ENCODE measurements around the gene TMEM161A. TPM values are rescaled to one million over a fixed set of nuclear protein-coding genes. Genes with fewer than 3 reads are reported as not detected.

TMEM161A gene
- total and polyA plus RNA-seq, 9 of the 15 experiments (the other 6 are each of a cell fraction or from before 2014, with no cell fraction given), result 0.63 to 92.3 (median 38.9) TPM

DNA sequence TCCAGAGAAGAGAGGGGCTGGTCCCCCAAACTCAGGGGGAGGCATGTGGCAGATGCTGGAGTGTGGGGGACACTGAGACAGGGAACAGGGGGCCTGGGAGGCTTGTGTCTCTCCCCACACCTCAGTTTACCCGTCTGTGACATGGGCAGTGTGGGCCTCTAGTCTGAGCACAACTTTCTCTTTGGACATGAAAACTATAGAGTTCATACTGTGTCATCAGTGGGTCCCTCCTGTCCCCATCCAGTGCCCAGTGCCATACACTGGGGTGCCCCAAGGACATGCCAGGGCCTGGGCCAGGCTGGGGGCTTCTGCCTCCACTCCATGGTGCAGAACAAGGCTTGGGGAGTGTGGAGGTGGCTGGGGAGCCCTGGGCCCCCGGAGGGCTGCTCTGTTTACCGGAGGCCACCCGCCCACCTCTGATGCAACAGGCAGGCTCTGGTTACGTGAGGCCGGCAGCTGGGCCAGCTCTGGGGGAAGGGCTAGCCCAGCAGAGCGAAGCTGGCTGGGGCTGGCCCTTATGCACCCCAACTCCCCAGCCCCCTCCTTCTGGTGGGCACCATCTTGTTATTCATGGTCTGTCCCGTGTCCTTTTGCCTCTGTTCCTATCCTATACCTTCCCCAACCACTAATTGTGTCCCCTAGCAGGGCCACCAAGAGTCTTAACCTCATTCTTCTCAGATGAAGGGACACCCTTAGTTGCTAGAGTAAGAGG lies 33.7 kb upstream of the TMEM161A start (continued):
- TF ChIP-seq ZNF175 (CRISPR knock-in tag; IDR thresholded peaks at IDR 0.05; ENCODE audit: low read depth) (no peak), MIER1 (IDR thresholded peaks at IDR 0.05; ENCODE audit: low read depth) (no peak), JUND (IDR thresholded peaks at IDR 0.05; ENCODE audit: borderline replicate concordance, low read depth, low read length) (peak; percentile 77), JUND (tag; IDR thresholded peaks at IDR 0.05; ENCODE audit: borderline replicate concordance, low read depth, low read length) (no peak; the same call in 2 of the 3 replicates), FOXK1 (CRISPR knock-in tag; IDR thresholded peaks at IDR 0.05; ENCODE audit: borderline replicate concordance) (no peak), OTX1 (CRISPR knock-in tag; IDR thresholded peaks at IDR 0.05) (no peak), SIN3A (IDR thresholded peaks at IDR 0.05; ENCODE audit: borderline replicate concordance in 2 of 2, control insufficient read depth in 1 of 2, low read depth in 2 of 2, low read length in 2 of 2) (no peak), GABPB1 (CRISPR knock-in tag; IDR thresholded peaks at IDR 0.05) (no peak), TAF1 (IDR thresholded peaks at IDR 0.05; ENCODE audit: control insufficient read depth, extremely low read depth, insufficient read depth, low read length, severe bottlenecking) (no peak), HDAC6 (IDR thresholded peaks at IDR 0.05; ENCODE audit: low read depth, low read length) (no peak), RAD21 (CRISPR knock-in tag; conservative IDR thresholded peaks at IDR 0.05 in 1 of 2, IDR thresholded peaks at IDR 0.05 in 1 of 2) (no peak), PRMT5 (CRISPR knock-in tag; IDR thresholded peaks at IDR 0.05) (no peak), ETS2 (tag; IDR thresholded peaks at IDR 0.05; ENCODE audit: borderline replicate concordance, poor library complexity, severe bottlenecking) (no peak), CHD4 (IDR thresholded peaks at IDR 0.05; ENCODE audit: insufficient read depth, insufficient replicate concordance, low read depth, low read length, poor library complexity, severe bottlenecking) (peak; percentile 87), EP300 (IDR thresholded peaks at IDR 0.05; ENCODE audit: low read length) (peak; percentile 55; the same call in 1 of the 2 replicates)
- TF ChIP-seq, protein P1, sequence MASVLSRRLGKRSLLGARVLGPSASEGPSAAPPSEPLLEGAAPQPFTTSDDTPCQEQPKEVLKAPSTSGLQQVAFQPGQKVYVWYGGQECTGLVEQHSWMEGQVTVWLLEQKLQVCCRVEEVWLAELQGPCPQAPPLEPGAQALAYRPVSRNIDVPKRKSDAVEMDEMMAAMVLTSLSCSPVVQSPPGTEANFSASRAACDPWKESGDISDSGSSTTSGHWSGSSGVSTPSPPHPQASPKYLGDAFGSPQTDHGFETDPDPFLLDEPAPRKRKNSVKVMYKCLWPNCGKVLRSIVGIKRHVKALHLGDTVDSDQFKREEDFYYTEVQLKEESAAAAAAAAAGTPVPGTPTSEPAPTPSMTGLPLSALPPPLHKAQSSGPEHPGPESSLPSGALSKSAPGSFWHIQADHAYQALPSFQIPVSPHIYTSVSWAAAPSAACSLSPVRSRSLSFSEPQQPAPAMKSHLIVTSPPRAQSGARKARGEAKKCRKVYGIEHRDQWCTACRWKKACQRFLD (CRISPR knock-in tag; IDR thresholded peaks at IDR 0.05), result no peak
- TF ChIP-seq, protein P2, sequence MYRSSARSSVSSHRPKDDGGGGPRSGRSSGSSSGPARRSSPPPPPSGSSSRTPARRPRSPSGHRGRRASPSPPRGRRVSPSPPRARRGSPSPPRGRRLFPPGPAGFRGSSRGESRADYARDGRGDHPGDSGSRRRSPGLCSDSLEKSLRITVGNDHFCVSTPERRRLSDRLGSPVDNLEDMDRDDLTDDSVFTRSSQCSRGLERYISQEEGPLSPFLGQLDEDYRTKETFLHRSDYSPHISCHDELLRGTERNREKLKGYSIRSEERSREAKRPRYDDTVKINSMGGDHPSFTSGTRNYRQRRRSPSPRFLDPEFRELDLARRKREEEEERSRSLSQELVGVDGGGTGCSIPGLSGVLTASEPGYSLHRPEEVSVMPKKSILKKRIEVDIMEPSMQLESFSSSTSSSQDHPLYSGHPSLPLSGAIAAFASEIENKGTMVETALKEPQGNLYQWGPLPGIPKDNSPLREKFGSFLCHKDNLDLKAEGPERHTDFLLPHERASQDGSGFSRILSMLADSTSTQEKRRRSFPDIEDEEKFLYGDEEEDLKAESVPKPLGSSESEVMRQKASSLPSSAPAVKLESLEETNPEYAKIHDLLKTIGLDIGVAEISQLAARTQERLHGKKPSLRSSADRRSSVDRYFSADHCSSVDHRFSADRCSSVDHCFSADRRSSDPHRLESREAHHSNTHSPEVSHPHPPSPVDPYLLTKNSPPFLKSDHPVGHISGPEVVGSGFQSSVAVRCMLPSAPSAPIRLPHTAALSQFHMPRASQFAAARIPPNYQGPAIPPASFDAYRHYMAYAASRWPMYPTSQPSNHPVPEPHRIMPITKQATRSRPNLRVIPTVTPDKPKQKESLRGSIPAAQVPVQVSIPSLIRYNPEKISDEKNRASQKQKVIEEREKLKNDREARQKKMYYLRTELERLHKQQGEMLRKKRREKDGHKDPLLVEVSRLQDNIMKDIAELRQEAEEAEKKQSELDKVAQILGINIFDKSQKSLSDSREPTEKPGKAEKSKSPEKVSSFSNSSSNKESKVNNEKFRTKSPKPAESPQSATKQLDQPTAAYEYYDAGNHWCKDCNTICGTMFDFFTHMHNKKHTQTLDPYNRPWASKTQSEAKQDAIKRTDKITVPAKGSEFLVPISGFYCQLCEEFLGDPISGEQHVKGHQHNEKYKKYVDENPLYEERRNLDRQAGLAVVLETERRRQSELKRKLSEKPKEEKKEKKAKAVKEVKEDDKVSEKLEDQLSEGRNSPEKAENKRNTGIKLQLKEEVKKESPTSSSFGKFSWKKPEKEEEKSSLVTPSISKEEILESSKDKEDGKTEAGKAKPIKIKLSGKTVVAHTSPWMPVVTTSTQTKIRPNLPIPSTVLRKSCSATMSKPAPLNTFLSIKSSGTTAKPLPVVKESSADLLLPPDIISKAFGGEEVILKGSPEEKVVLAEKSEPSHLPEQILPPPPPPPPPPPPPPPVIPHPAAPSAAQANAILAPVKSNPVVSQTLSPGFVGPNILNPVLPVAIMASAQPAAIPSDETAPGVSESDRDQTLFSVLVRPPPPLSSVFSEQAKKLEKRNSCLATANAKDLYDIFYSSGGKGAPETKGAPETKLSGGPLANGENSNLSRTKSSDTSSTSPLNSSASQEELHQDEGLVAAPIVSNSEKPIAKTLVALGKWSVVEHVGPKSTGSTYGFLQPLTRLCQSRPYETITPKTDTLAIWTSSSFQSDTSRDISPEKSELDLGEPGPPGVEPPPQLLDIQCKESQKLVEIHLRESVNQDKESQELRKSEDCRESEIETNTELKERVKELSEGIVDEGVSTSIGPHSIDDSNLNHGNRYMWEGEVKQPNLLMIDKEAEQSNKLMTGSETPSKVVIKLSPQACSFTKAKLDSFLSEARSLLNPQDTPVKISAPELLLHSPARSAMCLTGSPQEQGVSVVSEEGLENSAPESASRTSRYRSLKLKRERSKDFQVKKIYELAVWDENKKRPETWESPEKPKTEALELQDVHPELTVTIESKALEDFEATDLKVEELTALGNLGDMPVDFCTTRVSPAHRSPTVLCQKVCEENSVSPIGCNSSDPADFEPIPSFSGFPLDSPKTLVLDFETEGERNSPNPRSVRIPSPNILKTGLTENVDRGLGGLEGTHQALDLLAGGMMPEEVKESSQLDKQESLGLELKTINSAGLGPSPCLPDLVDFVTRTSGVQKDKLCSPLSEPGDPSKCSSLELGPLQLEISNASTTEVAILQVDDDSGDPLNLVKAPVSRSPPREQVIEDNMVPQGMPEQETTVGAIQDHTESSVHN (IDR thresholded peaks at IDR 0.05; ENCODE audit: borderline replicate concordance in 1 of 2, low read depth in 1 of 2), result no peak
